ENCODE results near the gene SLC25A10. TPM values are rescaled to one million over a fixed set of nuclear protein-coding genes. Genes with fewer than 3 reads are reported as not detected.

SLC25A10 gene
- total and polyA plus RNA-seq, 2 of the 8 experiments (the other 6 are each of a cell fraction or from before 2014, with no cell fraction given), result 22.2 to 43.0 TPM

DNA sequence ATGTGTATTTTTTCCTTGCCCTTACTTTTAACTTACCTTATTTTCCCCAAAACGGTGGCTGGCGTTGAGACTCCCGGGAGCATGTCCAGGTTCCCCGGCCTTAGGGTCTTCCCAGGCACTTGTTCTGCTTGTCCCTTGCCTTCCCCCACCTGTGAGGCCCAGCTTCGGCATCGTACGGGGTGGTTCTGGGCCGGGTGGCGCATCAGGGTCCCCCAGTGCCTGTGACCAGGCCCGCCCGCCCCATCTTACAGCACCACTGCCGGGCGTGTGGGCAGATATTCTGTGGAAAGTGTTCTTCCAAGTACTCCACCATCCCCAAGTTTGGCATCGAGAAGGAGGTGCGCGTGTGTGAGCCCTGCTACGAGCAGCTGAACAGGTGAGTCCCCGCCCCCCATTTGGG, 20.9 kb upstream of the SLC25A10 start (continued):
- TF ChIP-seq BCL11A (IDR thresholded peaks at IDR 0.05; ENCODE audit: low read depth in 2 of 2, low read length in 2 of 2), result no peak
- TF ChIP-seq CHD7 (IDR thresholded peaks at IDR 0.05; ENCODE audit: insufficient replicate concordance, low read length), result no peak
- TF ChIP-seq POLR2A (IDR thresholded peaks at IDR 0.05; ENCODE audit: control extremely low read depth in 1 of 2, low read depth in 2 of 2, low read length in 2 of 2), result no peak
- TF ChIP-seq GTF2F1 (IDR thresholded peaks at IDR 0.05; ENCODE audit: borderline replicate concordance, low read depth, low read length), result no peak
- no peak for TF ChIP-seq SIRT6 (IDR thresholded peaks at IDR 0.05; ENCODE audit: low read length)
- TF ChIP-seq ASH2L (IDR thresholded peaks at IDR 0.05; ENCODE audit: low read length), result no peak

Measured in H1 (cell line).